GM21528 (cell line): ENCODE results near the gene PLIN4.
"Not testable (repeated sequence)": the region's sequence is repeated elsewhere in the genome, so short reads cannot be mapped to it uniquely, and the experiment has no call there.

Source experiments
- ATAC-seq: cut with Tn5 transposase; IDR thresholded peaks from one replicate; pipeline ENCODE4 v1.9.1; 2021; ENCODE audit warnings: mild to moderate bottlenecking, moderate library complexity; ENCODE audit not compliant: unreplicated experiment, low FRiP score

PLIN4 gene

DNA sequence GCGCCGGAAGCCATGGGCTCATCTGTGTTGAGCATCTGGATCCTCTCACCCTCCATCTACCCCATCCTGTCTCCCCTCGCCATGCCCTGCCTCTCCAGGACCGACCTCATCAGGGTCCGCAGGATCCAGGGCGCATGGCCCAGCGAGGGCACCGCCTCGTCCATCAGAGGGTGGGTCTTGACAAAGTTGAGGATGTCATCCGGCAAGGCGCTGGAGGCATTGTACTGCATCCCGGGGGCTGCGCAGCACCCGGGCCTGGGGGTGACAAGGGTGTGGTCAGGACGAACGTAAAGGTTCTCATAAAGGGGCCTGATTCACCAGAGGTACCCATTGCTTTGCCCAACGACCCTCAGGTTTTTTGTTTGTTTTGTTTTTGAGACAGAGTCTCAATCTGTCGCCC lies 31.7 kb upstream of the PLIN4 start:
- no peak for ATAC-seq

DNA sequence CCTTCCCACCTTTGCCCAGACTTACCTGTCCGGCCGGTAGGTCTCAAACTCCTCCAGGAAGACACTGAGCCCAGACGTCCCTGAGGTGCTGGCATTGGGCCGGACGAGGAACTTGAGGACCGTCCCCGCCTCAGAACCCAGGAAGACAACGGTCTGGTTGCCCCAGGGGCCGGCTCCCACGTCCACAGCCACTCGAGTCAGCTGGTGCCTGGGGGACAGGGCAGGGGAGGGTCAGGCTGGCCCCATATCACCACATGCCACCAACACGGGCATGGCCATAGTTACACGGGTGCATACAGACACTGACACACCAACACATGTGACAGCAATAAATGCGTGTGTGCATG lies 29.9 kb upstream of the PLIN4 start:
- ATAC-seq = no peak

DNA sequence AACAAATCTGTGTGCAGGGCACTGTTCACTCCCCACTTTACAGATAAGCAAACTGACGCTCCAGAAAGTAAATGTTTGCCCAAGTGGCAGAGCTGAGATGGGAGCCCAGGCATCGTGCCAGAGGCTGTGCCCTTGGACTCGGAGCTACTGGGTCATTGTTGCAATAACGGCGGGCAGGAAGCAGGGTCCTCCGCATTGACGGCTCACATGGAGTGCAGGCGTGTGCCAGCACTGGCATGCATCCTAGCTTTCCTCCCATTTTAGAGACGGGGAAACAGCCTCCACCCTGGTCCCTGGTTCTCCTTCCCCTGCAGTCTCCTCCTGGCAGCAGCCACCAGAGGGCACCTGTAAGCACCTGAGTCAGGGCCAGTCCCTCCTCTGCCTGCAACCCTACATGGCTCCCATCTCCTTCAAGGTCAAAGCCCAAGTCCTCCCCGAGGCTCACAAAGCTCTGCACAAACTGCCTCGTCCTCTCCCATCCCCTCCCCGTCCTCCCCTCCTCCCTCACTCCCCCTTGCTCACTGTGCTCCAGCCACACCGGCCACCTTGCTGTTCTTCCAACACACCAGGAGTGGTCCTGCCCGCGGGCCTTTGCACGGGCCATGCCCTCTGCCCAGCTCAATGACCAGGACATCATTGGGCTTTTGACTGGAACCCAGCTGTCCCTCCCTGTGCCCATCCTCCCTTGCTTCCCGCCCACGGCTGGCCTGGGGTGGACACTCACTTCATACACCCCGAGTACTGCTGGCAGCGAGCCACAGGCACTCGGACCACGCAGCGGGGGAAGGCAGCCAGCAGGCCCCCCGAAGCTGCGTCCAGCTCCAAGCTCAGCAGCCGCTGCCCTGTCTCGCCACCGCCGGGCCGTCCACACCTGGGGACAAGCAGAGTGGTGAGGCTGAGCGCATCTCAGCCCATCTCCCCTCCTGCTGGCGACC lies 29.3 kb upstream of the PLIN4 start:
- no peak for ATAC-seq

DNA sequence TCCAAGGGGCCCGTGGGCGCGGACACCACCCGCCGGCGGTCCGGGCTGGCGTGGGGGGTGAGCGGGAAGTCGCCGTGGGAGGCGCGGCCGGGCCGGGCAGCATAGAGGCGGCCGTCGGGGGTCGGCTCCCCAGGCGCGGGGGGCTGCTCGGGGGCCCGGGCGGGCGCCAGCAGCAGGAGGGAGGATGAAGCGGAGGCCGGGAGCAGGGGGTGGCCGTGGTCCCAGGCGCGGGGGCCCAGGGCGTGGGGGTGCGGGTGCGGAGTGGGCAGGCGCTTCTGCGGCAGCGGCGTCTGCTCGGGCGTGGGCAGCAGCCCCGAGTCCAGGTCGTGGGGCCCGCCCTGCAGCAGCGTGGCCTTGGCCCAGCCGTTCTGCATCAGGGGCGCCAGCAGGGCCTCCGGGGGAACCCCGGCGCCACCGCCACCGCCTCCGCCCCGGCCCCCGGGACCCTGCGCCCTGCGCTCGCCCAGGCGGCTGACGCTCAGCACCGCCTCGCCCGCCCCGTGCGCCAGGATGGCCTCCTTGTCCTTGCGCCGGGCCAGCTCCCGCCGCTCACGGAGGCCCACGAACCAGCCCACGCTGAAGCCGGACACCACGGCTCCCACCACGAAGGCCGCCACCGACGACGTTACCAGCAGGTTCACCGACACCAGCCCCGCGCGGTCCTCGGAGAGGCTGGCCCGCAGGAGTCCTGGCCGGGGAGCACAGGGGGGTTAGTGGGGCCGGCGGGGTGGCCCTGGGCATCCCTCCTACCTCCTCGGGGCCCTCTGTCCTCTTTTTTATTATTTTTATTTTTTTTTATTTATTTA lies 25.8 kb upstream of the PLIN4 start:
- ATAC-seq = no peak

DNA sequence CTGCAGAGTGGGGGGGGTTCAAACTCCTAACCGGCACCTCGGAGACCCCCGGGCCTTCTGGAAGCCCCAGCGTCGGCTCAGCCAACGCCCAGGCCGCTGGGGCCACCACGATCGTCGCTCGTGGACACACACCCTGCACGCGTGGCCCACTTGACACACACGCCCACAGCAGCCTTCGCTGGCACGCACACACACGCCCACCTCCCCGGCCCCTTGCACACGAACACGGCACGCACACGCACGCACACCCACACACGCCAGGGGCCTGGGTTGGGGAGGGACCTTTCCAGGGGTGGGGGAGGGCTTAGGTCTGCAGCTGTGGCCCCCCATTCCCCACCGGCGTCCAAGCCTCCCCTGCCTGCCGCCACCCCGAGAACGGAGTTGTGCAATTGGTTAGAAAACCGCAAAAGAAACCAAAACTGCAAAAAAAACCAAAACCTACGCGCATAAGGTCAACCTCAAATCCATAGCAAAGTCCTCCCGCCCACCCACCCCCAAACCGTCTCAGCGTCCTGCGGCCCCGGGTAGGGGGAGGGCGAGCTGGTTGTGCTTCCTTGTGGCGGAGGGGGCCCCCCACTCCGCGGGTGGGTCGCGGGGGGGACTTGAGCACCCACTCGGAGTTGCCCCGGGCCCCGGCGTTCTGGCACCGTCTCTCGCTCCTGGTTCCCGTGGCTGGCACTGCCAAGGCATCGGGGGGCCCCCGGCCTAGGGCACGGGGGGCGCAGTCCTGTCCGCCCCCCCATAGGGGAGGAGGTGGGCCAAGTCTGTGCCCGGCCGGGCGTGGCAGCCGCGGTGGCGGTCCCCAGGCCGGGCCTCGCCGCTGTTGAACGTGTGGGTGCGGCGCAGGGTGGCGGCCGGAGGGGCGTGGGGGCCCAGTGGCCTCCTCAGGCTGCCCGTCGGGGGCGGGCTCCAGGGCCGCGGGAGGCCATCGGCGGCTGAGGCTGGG lies 24.9 kb upstream of the PLIN4 start:
- ATAC-seq = no peak

DNA sequence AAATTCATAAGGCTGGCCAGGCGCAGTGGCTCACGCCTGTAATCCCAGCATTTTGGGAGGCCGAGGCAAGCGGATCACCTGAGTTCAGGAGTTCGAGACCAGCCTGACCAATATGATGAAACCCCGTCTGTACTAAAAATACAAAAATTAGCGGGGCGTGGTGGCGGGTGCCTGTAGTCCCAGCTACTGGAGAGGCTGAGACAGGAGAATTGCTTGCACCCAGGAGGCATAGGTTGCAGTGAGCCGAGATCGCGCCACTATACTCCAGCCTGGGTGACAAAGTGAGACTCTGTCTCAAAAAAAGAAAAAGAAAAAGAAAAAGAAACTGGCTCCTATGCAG lies 23.5 kb upstream of the PLIN4 start:
- ATAC-seq = not testable (repeated sequence)

DNA sequence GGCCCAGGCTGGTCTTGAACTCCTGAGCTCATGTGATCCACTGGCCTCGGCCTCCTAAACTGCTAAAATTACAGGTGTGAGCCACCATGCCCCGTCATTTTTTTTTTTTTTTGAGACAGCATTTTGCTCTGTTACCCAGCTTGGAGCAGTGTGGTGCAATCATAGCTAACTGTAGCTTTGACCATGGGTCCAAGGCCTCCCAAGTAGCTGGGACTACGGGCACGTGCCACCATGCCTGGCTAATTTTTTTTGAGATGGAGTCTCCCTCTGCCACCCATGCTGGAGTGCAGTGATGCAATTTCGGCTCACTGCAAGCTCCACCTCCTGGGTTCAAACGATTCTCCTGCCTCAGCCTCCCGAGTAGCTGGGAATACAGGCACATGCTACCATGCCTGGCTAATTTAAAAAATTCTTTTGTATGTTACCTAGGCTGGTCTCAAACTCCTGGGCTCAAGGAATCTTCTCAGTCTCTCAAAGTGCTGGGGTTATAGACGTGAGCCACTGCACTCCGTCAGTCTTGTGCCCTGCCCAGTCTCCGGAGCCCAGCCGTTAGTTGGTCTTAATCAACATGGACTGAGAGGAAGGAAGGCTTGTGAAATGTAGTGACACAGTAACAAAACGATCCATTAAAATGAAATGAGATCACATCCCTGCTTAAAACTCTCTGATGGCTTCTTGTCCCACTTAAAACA lies 23.0 kb upstream of the PLIN4 start:
- ATAC-seq = no peak

DNA sequence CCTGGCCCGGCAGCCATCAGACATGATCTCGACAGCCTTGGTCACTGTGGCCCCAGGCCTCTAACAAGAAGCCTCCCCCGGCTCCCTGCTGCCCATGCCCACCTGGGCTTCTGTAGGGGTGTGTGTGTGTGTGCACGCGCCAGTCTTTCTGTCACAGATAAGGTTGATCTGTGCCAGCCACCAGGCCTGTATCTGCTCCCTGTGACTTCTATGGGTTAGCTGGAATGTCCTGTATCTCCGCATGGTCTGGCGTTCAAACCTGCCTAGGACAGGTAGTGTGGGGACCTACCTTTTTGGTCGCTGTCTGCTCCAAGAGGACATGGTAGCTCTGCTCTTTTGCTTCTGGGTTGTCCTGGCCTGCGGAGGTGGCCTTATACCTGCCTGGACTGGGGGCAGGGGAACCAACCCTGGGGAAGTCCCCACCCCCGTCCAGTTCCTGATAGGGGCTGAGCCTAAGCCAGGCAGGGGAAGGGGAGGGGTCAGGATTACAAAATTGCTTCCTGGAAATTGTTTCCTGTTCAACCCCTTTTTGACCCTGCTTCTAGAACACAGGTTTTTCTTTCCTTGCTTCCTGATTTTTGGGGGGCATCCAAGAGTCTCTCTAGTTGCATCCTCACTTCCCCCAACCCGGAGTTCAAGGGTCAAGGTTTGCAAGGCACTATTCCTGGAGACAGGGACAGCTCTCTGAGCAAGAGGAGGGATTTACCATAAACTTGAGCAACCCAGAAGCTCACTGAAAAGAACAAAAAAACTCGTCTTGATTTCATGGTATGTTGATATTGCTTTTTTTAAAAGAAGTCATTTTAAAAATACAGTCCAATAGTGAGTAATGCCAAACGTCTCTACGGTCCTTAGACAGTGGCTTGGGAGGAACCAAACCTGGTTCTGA lies 21.7 kb upstream of the PLIN4 start, which contains the start of gene LRG1:
Gene LRG1, minus strand, starts transcription at position 344 of the 889 bp plus-strand sequence. Its CDS starts 23 bp downstream, at position 321.
- ATAC-seq = no peak

DNA sequence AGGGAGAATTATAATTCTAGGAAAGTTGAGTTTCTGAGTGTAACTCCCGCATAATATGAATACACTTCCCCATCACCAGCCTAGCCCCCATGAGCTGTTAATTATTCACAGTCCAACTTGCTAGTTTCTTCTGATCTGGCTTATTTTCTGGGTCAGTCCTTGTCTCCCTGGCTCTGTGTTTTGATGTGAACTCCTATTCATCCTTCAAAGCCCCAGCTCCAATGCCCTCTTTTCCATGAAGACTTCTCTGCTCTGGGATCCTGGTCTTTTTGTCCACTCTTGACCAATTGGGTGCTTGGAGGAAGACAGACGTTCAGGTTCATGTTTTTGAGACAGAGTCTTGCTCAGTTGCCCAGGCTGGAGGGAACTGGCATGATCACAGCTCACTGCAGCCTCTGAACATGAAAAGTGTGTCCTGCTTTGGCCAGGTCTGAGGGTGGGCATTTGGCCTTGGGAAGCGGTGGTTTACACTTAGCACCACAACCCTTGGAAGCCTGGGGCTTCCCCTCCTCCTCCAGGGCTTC lies 20.9 kb upstream of the PLIN4 start:
- ATAC-seq = no peak

DNA sequence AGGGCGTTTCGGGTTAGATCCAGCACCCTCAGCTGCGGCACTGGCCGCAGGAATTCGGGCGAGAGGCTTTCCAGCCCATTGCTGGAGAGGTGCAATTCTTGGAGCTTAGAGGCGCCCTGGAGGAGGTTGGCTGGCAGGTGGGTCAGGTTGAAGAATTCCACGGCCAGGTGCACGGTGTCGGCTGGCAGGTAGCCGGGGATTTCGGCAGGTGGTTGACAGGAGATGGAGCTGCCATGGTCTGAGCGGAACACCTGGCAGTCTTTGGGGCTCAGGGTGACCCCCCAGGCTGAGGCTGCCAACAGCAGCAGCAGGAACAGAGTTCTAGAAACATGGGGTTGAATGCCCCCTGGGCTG lies 20.3 kb upstream of the PLIN4 start:
- no peak for ATAC-seq

DNA sequence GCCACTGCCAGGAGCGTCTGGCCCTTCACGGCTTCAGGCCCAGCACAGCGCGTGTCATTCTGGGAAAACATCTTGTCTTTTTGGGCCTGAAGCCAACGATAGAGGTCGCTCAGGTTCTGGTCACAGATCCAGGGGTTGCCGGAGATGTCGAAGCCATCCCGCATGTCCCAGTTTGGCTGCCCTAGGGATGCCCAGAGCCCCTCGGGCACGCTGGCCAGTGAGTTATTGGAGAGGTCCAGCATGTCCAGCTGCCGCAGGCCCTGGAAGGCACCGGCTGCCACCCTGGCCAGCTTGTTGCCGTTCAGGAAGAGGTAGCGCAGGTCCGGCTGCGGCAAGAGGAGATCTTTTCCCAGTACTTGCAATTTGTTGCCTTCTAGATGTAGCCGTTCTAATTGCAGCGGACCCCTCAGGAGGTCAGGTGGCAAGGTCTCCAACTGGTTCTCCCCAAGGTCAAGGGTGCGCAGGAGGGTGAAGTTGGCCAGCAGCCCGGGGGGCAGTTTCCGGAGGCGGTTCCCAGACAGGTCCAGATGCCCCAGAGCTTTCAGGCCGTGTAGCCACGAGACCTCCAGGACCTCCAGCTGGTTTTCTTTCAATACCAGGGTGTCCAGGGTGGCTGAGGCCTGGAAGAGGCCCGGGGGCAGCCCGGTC lies 19.8 kb upstream of the PLIN4 start:
- no peak for ATAC-seq

DNA sequence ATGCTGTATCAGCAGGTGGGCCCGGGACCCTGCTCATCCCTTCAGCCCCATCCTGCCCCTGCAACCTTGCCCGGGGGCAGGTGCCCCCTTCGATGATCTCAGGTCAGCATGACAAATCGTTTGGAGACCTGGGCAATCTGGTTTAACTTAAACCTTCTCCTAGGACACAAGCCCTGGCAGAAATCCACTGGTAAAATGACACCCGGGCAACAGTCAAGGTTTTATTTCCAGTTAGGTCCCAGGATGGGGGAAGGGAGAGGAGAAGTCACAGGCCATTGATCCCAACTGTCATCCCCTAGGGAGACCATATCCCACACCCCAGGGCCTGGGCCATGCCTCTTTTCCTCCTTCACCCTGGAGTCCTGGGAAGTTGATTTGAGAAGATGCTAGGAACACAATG lies 18.5 kb upstream of the PLIN4 start:
- ATAC-seq = no peak

DNA sequence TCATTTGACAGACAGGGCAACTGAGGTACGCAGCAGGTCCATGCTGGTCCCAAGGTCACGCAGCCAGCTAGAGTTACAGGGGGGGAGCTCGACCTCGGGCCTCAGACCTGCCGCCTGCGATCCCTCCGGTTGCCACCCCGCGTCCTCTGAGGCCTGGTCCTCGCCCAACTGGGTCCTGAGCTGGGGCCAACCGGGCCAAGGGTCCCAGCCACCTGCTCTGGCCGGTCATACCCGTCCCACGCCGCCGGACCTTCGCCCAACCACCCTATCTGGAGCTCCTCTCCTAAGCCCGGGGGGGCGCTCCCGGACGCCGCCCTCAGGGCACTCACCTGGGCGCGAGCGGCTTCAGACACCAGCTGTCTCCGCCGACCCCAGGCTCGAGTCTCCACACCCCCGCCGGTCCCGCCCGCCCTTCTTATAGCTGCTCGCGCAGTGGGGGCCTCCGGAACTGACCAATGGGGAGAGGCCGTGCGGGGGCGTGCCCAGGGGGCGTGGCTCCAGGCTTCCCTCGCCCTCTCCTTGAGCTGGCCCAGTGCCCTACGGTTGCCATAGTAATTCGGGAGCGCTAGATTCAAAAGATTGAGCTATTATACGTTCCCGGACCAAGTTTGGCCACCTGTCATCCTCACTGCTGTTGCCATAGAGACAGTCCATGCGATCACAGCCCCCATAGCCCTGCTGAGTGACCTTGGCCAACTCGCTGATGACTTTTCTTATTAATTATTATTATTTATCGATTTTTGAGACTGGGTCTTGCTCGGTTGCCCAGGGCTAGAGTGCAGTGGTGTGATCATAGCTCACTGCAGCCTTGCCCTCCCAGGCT lies 16.8 kb upstream of the PLIN4 start, which contains the start of gene PLIN5:
Gene PLIN5, minus strand, starts transcription at position 389 of the 823 bp plus-strand sequence. CDS start 1,150 bp downstream, outside the sequence.
- ATAC-seq = no peak

DNA sequence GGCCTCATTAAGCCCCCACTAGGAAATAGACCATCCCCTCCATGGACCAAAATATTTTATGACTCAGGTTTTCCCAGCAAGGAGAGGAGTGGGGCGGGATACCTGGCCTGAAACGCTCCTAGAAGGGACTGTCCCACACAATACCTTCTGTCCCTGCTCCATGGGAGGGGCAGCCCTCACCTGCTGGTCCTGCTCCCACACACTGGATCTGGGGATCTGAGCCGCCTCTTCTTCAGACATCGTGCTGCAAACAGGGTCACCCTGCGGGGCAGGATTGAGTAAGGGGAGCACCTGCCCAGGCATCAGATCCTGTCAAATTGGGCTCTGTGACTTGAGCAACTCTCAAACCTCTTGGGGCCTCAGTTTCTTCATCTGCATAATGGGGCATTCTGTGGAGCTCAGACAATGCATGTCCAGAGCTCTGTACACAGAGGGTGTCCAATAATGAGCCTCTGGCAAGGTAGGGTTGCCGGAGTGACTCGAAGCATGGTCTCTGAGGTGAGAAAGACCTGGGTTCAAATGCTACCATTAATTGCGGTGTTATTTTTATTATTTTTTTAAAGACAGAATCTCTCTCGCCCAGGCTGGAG lies 15.6 kb upstream of the PLIN4 start:
- no peak for ATAC-seq

DNA sequence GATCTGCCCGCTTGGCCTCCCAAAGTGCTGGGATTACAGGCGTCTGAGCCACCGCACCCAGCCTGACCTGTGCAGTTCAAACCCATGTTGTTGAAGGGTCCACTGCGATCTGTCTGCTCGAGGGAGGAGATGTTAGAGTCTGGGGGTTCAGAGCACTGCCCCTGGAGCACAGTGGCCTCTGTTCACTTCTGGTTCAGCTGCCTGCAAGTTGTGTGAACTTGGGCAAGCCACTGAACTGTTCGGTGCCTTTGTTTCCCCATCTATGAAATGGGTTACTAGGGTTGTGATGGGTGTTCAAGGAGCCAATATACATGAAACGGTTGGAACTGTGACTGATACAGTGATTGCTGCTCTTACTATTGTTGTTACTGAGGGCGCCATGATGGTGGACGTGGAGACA lies 15.0 kb upstream of the PLIN4 start:
- ATAC-seq = no peak

DNA sequence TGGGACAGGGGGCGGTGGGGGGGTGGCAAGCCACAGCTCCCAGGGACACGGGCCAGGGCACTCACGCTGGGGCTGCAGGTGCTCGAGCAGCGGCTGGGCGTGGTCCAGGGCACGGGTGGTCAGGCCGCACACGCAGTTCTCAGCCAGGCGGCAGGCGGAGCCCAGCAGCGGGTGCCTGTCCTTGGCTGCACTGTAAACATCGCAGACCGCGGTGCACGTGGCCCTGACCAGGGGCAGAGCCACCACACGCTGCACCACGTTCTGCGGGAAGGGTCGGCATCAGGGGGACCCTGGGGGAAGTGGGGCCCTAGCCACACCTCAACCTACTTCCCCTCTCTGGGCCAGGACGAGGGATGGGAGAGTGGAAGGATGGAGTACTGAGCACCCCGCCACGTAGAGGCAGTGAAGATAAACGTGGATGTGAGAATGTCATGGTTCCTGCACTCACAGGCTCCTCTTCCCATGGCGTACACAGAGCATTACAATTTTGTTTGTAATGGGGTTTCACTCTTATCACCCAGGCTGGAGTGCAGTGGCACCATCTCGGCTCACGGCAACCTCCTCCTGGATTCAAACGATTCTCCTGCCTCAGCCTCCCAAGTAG lies 13.4 kb upstream of the PLIN4 start:
- no peak for ATAC-seq
